Astrocyte of the cerebellum (primary cell): ENCODE results near the gene DBNDD2.
A peak's percentile ranks its signal among the peaks of the same experiment; 100 is the strongest.

ENCODE experiments used
- DNase-seq: peaks from one replicate; pipeline ENCODE4 v3.0.0-alpha.2; 2011; ENCODE audit warnings: low read depth
- H3K4me3 ChIP-seq: 2 replicates; pipeline ENCODE4 v1.5.1; 2011; ENCODE audit warnings: mild to moderate bottlenecking, low read depth, low read length, moderate library complexity
- in situ Hi-C: cut with HindIII; loops from 2 replicates; pipeline ENCODE4 v1.10.0; 2017; ENCODE audit warnings: low sequenced_read_pairs
- TF ChIP-seq, protein P1 (sequence below): IDR thresholded peaks from 2 replicates; pipeline ENCODE4 v1.5.1; 2012; ENCODE audit warnings: low read length, low read depth, moderate library complexity, mild to moderate bottlenecking; ENCODE audit errors: missing control alignments

The DBNDD2 gene

DNA sequence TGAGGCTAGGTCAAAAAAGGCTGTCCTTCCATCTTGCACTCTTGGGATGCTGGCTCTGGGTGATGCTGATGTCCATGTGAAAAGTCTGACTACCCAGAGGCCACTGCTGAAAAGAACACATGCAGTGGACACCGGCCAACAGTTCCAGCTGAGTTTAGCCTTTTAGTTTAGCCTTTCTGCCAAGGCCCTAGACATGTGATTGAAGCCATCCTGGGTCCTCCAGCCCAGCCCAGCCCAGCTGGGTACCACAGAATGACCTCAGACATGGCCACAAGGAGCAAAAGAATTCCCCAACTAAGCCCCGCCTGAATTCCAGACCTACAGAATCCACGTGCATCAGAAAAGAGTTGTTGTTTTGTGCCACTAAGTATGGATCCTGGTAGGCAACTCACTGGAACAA lies 25.2 kb downstream of the DBNDD2 start:
- TF ChIP-seq, protein P1, sequence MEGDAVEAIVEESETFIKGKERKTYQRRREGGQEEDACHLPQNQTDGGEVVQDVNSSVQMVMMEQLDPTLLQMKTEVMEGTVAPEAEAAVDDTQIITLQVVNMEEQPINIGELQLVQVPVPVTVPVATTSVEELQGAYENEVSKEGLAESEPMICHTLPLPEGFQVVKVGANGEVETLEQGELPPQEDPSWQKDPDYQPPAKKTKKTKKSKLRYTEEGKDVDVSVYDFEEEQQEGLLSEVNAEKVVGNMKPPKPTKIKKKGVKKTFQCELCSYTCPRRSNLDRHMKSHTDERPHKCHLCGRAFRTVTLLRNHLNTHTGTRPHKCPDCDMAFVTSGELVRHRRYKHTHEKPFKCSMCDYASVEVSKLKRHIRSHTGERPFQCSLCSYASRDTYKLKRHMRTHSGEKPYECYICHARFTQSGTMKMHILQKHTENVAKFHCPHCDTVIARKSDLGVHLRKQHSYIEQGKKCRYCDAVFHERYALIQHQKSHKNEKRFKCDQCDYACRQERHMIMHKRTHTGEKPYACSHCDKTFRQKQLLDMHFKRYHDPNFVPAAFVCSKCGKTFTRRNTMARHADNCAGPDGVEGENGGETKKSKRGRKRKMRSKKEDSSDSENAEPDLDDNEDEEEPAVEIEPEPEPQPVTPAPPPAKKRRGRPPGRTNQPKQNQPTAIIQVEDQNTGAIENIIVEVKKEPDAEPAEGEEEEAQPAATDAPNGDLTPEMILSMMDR: no peak
- DNase-seq: peak; percentile 80
- no peak overlapping the region for H3K4me3 ChIP-seq
- in situ Hi-C loops: no loop called here

DNA sequence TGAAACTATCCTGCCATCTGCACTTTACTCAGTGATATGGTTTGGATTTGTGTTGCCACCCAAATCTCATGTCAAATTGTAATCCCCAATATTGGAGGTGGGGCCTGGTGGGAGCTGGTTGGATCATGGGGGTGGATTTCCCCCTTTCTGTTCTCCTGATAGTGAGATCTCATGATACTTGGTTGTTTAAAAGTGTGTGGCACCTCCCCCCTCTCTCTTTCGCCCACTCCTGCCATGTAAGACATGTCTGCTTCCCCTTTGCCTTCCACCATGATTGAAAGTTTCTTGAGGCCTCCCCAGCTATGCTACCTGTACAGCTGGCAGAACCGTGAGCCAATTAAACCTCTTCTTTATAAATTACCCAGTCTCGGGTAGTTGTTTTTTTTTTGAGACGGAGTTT lies 25.9 kb downstream of the DBNDD2 start:
- H3K4me3 ChIP-seq: no peak overlapping the region
- TF ChIP-seq, protein P1: no peak
- DNase-seq: no peak
- in situ Hi-C loops: no loop called here

DNA sequence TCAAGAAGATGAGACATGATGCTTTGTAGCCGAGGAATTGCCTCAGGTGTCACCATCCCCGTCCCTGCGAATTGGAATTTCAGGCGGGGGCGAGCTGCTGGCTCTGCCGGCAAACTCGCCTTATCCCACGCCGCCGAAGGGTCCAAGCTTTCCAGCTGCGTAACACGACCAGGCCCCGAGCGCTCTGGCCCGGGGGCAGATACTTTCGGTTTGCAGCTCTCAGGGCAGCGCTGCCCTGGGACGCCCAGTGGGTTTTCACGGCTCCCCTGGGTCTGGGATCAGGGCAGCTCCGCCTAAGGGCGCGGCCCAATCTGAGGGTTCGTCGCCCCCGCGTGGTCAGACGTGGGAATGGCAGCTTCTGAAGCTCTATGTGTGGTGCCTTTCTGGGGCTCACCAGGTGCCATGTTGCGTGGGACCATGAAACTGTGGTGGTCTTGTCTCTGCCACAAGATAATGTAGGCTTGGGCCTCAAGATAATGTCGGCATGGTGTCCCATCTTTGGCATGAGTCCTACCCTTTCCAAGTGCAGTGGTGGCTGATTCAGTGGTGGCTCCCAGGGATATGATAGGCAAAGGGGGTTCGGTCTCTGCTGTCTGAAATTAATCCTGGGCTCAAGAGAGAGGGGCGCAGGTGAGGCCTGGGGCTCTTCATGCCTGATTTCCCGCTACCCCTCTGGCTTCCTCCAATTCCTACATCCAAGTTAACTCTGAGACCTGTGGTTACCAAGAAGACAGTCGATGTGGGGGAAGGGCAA lies 28.8 kb downstream of the DBNDD2 start:
- TF ChIP-seq, protein P1: peak; percentile 94
- DNase-seq: peak; percentile 47
- in situ Hi-C loops: no loop called here
- peak overlapping the region; percentile 50 for H3K4me3 ChIP-seq

DNA sequence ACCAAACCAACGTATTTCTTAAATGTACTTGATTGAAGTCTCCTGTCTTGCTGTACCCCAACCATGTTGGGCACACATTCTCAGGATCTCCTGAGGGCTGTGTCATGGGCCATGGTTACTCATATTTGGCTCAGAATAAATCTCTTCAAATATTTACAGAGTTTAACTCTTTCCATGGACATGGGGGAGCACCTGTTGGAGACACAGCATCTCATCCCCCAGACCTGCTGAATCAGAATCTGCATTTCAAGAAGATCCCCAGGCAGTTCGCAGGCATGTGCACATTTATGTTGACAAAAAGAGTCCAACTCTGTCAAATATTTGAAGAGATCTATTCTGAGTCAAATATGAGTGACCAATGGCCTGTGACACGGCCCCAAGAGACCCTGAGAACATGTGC lies 32.3 kb downstream of the DBNDD2 start:
- in situ Hi-C loops: no loop called here
- TF ChIP-seq, protein P1: no peak
- DNase-seq: no peak
- no peak overlapping the region for H3K4me3 ChIP-seq

DNA sequence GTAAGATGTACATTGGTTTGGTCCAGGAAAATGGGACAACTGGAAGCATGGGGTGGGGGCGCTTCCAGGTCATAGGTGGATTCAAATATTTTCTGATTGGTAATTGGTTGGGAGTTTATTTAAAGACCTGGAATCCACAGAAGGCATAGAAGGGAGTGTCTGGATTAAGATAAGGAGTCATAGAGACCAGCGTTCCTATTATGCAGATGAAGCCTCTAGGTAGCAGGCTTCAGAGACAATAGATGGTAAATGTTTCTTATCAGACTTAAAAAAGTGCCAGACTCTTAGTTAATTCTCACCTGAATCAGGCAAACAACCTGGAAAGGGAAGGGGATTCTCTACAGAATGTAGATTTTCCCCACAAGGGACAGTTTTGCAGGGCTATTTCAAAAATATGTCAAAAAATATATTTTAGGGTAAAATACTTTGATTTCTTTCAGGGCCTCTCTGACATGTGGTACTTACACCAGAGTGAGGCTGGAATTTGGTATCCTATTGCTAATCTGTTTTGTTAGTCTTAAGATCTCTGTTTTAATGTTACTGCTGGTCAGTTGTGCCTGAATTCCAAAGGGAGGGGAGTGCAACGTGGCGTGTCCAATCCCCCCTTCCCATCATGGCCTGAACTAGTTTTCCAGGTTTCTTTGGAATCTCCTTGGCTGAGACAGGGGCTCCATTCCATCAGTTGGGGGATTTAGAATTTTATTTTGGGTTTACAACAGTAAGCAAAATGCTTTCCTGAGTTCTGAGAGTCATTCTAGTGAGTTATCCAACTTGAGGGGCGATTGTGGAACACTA lies 33.0 kb downstream of the DBNDD2 start:
- H3K4me3 ChIP-seq: no peak overlapping the region
- in situ Hi-C loops: no loop called here
- TF ChIP-seq, protein P1: no peak
- no peak for DNase-seq

DNA sequence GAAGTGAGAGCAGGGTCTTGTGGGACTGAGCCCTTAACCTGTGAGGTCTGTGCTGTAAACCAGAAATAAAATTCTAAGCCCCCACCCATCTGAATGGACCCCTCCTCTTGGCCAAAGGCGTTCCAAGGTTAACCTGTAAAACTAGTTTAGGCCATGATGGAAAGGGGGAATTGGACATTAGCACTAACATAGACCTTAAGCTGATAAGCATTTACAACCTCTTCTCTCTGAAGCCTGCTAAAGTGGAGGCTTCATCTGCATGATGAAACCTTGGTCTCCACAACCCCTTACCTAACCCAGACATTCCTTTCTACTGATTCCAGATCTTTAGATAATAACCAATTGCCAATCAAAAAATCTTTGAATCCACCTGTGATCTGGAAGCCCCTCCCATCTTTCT lies 33.7 kb downstream of the DBNDD2 start:
- in situ Hi-C loops: no loop called here
- no peak overlapping the region for H3K4me3 ChIP-seq
- TF ChIP-seq, protein P1: no peak
- no peak for DNase-seq
